Bone marrow (tissue), 2 donors: Measurements from ENCODE around the gene RIMBP2.
"Not testable (repeated sequence)": the region's sequence is repeated elsewhere in the genome, so short reads cannot be mapped to it uniquely, and the experiment has no call there.

Source experiments
- DNase-seq, 2 donors: peaks; one replicate each; lab custom pipeline; 2025; lab: John Stamatoyannopoulos, UW

Gene RIMBP2

DNA sequence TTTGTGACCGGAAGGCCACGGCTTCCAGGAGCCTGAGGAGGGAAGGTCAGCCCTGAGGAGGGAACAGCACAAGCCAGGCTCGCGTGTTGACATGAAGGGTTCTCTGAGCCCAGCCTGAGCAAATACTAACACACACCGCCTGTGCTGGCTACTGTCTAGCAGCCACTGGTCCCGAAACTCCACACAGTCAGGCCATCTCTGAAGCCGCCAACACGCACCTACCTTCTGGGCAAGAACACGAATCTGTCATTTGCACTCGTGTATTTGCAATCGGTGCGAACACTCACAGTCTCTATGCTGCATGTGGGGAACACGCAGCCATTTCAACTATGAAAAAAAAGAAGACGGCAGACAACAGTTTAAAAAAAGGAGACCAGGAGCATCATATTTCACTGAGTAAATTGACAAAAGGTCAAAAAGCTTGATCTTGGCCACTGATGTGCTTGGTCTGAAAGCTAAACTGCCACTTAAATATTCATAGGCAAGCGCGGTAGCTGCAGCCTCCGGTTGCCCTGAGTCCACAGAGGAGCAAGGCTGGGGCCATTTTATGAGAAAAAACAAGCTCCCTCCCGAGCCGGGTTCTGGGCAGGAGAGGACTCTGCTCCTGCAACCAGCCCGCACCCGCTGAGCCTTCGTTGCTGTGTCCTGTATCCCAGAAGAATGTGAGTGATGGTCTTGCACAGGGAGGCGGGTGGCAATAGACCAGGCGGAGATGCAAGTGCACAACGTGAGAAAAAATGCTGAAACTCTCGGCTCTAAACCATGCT lies 57.8 kb downstream of the RIMBP2 start:
- DNase-seq, result no peak

DNA sequence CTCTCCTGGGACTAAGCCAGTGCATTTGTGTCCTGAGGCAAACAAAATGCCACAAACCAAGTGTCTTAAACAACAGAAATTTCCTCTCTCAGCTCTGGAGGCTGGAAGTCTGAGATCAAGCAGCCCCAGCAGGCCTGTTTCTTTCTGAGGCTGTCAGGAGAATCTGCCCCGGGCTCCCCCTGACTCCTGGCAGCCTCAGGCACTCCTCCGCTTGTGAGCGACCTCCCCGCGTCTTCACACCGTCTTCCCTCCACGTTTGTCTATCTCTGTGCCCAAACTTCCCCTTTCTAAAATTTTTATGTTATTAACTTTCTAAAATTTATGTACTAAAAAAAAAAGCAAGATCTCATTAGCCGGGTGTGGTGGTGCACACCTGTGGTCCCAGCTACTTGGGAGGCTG lies 59.7 kb downstream of the RIMBP2 start:
- DNase-seq, result no peak

DNA sequence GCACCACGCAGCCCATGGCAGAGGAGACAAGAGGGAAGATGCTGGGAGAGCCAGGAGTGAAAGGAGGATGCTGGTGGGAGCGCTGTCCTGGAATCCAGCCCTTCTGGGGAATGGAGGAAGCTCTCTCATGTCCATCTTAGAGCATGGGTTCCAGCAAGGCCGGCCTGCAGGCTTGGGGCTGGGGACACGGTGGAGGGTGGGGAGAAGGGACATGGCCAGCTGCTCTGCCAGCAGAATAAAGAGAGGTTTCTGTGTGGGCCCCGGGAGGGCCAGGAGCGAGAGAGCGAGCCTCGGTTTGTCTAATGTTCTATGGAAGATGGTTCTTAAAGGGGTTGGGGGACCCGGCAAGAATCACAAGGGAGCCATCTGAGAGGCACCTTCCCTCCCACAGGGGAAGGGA lies 60.2 kb downstream of the RIMBP2 start:
- no peak for DNase-seq

DNA sequence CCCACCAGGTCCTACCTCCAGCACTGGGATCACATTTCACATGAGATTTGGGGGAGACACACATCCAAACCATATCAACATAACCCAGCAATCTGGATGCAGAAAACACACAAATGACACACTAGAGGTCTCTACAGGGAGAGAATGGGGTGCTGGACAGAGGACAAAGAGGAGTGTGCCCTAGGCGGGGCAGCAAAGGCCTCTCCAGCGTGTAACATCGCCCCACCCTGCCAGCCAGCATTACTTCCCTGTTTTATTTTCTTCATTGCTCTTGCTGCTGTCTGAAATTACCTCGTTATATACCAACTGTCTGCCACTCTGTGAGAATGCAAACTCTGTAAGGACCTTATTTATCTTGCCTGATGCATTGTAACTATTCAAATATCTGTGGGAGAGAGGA lies 61.1 kb downstream of the RIMBP2 start:
- no peak for DNase-seq

GRCh38 chr12:130651188-130651959 lies 64.7 kb downstream of the RIMBP2 start:
- DNase-seq, result no peak

GRCh38 chr12:130650131-130650530 lies 66.0 kb downstream of the RIMBP2 start:
- DNase-seq, result no peak

- no peak for DNase-seq
Measured at GRCh38 chr12:130649101-130650045, 66.7 kb downstream of the RIMBP2 start.

DNA sequence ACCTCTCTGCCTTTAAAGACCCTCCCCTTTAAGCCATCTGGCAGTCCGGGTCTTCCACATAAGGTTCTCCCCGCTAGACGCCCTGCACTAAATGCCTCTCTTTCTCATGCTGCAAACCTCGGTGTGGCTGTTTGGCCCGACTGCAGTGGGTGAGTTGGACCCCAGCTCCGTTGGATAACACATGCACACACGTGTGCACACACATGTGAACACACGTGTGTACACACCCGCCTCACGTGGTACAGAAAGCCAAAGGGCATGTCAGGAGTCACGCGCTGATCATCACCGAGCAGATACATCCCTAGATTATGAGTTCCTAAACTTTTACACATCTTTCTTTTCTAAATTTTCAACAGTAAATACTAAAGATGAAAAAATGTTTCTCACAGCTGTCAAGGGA lies 68.3 kb downstream of the RIMBP2 start:
- no peak for DNase-seq

DNA sequence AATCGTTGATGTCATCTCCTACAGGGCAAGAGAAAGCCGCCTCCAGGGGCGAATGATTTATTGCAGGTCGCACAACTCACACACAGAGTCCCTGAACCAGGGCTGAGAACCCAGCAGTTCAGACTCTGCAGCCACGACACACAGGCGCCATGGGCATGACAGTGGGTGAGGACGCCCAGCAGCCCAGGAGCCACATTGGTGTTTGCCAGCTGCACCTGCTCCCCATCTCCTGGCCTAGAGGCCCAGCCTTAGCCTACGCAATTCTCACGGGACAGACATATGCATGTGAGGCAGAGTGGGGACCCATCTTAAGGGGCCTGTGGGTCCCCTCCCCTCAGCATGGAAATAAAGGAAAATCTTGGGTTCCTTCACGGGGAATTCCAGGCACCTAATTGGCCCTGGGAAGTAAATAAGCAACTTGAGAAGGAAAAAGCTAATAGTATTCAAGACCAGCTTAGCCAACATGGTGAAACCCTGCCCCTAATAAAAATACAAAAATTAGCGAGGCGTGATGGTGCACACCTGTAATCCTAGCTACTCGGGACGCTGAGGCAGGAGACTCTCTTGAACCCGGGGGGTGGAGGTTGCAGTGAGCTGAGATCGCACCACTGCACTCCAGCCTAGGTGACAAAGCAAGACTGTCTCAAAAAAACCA lies 69.3 kb downstream of the RIMBP2 start:
- DNase-seq, result no peak

- not testable (repeated sequence) for DNase-seq
Measured at GRCh38 chr12:130646191-130646590, 69.9 kb downstream of the RIMBP2 start.

GRCh38 chr12:130645751-130646150 lies 70.3 kb downstream of the RIMBP2 start:
- no peak for DNase-seq

- DNase-seq, result no peak
Measured at GRCh38 chr12:130644566-130644965, 71.5 kb downstream of the RIMBP2 start.

DNA sequence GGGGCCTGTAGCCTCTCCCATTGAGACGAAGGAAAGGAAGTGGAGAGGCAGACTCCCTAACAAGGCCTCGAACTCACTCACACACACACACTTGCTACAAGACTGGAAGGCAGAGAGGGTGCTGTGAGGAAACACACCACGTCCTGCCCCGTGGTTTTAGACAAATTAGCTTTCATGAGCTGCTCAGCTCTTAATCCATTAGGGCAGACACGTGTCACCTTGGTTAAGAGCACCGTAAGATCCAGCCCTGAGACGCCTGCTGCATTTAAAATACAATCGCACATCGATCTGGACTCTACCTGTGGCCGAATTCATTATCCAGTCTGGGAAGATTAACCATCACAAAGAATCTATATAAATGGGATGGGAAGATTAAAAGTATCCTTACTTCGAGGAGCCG lies 72.0 kb downstream of the RIMBP2 start:
- no peak for DNase-seq

GRCh38 chr12:130642856-130643255 lies 73.2 kb downstream of the RIMBP2 start:
- DNase-seq, result no peak

- no peak for DNase-seq
Measured at GRCh38 chr12:130641533-130642184, 74.4 kb downstream of the RIMBP2 start.

DNA sequence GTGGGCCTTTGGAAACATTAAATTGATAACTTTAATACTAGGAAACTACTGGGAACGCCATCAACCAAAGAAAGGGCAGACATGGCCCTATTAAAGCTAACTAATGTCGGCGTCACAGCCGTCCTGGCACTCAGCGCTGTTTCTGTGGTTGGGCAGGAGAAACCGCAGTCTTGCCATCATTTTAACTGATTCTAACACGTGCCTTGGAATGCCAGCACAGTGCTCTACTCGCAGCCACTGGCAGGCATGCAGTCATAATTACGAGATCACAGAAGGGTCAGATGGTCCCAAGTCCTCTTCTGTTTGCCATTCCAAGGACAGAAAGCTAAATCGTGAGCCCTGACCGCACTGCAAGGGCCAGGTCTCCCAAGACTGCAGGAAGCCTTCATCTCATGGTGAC lies 75.2 kb downstream of the RIMBP2 start:
- DNase-seq, result no peak

GRCh38 chr12:130640496-130640895 lies 75.6 kb downstream of the RIMBP2 start:
- no peak for DNase-seq

- DNase-seq, result no peak
Measured at GRCh38 chr12:130639476-130640424, 76.3 kb downstream of the RIMBP2 start.

- no peak for DNase-seq
Measured at GRCh38 chr12:130636370-130636769, 79.7 kb downstream of the RIMBP2 start.

- DNase-seq, result no peak
Measured at GRCh38 chr12:130634866-130635265, 81.2 kb downstream of the RIMBP2 start.
